HG03457 (cell line): ENCODE measurements around the gene ITPA.

Experiments used
- ATAC-seq: cut with Tn5 transposase; IDR thresholded peaks from one replicate; pipeline ENCODE4 v1.9.1; 2021; ENCODE audit warnings: moderate number of reproducible peaks; ENCODE audit not compliant: unreplicated experiment

The ITPA gene

DNA sequence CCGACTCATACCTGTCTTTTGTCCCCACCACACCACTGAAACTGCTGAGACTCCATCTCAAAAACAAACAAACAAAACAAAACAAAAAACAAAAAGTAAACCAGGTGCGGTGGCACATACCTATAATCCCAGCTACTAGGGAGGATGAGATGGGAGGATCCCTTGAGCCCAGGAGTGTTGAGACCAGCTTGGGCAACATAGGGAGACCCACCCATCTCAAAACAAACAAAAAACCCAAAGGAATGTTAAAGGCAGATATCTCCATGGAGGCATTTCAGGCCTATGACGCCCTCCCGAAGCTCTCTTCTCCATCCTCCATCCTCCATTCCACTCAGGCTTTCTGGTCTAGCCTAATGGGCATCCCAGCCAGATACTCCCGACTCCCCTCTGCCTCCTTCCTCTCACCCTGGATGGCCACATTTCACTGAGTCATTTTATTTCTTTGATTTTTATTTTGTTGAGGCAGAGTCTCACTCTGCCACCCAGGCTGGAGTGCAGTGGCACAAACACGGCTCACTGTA lies 32.9 kb downstream of the ITPA start:
- ATAC-seq: no peak

DNA sequence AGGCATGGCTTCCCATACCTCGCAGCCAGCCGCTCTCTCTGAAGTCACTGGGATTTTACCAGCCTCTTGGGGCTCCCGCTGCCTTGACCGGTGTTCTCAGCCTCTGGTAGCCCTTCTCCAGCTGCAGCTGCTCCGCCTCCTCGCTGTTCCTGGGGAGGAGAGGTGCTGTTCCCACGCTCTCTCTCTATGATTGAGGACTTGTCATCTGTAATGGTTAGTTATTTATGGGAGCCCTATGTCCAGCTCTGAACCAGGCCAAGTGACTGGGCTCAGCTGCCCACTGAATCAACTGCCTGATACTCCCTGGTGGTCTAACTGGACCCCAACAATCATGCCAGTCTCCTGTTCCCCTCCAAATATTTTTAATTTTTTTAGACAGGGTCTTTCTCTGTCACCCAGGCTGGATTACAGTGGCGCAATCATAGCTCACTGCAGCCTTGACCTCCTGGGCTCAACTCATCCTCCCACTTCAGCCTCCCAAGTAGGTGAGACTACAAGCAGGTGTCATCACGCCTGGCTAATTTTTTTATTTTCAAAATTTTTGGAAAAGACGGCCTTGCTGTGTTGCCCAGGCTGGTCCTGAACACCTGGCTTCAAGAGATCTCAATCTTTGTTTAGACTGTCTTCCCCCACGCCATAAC lies 34.5 kb downstream of the ITPA start:
- no peak for ATAC-seq

- no peak for ATAC-seq
Measured at GRCh38 chr20:3244613-3245012, 35.3 kb downstream of the ITPA start.

DNA sequence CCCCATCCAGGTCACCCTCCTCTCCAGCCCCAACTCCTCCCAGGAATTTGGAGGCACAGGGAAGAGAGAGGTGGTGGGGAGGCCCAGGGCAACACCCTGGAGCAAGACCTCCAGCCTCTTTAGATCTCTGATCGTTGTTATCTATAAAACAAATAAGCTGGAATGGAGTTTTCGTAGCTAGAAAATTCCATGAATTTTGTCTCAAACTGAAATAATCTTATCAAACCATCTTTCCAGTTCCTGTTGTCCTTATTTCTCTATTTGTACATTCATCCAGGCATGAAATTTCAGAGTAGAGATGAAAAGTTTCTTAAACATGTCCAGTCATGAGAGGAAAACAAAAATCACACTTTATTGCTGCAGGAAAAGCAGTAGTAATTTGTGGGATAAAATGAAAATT lies 35.9 kb downstream of the ITPA start:
- ATAC-seq: no peak

DNA sequence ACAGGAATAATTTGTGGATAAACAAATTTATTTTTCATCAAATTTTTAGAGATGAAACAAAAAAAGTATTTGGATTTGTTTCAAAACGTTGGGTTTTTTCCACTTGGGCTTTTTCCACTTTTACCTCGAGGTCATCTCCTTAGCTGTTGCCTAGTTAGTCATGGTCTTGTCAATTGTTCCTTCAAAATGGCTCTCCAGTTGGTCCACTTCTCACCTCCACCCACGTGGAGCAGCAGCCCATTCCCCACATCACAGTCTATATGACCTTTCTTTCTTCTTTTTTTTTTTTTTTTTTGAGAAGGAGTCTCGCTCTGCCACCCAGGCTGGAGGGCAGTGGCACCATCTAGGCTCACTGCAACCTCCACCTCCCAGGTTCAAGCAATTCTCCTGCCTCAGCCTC lies 36.4 kb downstream of the ITPA start:
- ATAC-seq: no peak

GRCh38 chr20:3246682-3247081 lies 37.4 kb downstream of the ITPA start:
- ATAC-seq: no peak

GRCh38 chr20:3247638-3248037 lies 38.3 kb downstream of the ITPA start:
- ATAC-seq: no peak

DNA sequence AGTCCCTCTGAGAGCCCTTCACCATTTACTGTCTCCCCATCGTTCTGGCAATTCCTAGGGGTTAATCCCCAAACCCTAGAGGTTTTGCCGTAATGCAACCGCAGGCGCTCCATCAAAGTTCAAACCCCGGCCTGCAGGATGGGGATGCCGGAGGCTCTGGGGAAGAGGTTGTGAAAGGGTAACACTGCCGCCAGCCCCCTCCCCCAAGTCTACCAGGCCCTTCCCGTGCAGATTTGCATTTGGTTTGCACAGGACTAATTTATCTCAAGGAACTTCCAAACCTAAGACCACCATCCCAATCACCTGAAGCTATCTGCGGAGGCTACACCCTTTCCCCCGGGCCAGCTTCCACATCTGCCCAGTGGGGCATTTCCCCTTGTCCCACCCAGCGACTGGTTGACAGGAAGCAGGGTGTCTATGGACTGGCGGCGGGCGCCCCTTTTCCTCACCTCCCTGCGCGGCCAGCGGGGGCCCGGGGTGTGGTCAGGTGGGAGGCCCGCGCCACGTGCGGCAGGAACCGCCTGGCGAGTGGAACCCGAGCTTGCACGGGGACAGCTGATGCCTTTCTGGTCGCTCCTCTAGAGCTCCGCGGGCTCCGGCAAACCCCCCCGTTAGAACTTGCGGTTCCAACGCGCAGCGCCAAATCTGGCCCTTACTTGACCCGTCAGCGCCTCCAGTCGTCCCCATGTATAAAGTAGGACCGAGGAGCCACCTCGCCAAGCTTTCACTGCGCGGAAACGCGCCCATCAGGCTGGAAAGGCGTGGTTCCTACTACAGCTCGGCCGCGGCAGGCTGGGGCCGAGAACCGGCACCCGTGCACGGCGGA lies 39.1 kb downstream of the ITPA start:
- ATAC-seq: no peak

- no peak for ATAC-seq
Measured at GRCh38 chr20:3248993-3249347, 39.7 kb downstream of the ITPA start.

DNA sequence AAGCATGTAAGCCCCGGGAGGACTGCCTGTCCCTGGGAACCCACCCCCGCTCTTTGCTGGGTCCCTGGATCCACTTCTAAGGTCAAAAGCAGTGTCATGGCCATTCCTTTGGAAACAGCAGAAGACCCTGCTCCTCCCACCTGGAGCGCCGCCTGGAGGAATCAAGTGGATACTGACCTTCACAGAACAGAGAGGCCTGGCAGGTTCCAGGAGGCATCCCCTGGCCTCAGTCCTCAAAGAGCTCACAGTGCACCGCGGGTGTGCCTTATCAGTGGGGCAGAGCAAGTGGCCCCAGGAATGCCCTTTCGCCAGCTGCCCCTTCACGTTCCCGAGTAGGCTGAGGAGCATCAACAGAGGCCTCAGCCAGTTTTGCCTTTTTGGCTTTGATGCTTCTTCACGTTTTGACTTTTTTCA lies 40.8 kb downstream of the ITPA start:
- no peak for ATAC-seq

DNA sequence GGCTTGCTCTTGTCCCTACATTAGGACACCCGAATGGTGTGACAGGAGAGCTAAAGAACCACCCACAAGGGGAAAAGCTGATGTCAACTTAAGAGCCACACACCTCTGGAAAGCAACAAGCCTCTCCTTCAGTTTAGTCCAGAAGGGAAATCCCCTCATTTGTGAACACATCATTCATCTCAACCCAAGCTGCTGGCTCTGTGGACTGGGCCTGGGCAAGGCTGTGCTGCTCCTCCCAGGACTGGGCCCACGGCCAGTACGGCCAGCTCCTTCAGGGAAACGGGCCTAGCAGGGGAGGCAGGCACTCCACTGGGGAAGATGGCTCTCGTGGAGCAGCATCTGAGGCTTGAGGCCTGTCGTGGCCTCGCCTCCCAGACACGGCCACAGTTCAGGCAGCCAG lies 42.5 kb downstream of the ITPA start:
- no peak for ATAC-seq

DNA sequence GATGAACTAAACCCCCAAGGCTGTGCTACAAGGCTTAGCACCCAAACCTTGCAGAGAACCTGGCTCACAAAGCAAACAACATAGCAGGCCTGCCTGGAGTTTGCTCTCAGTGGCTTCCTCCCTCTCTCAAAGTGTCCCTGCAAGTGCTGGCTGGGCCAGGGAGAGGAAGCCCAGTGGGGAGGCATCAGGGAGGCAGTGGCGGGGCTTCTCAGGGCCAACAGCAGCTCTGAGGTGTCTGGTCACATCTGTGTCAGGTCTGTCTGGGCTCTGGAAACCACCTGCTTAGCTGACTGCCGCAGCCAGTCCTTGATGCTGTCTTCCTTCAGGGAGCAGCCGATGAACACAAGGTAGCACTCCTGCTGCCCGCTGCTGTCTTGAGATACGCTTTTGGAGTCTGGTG lies 46.4 kb downstream of the ITPA start:
- no peak for ATAC-seq

GRCh38 chr20:3258429-3258828 lies 49.1 kb downstream of the ITPA start:
- ATAC-seq: no peak

DNA sequence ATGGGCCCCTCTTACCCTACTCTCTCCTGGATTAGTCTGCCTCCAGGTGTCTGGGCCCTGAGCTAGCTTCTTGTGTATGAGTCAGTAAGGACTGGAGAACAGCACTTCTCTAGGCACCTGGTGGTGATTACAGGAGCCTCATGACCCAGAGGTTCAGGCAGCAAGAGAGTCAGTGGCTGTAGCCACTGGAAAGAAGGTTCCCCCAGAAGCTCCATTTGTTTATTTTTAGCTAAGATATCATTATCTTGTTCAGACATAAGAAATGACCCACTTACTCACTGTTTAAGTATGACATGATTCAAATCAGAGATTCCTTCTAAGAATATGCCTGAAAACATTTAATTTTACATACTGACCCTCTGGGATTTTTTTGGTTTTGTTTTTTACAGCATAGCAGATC lies 53.3 kb downstream of the ITPA start:
- no peak for ATAC-seq

DNA sequence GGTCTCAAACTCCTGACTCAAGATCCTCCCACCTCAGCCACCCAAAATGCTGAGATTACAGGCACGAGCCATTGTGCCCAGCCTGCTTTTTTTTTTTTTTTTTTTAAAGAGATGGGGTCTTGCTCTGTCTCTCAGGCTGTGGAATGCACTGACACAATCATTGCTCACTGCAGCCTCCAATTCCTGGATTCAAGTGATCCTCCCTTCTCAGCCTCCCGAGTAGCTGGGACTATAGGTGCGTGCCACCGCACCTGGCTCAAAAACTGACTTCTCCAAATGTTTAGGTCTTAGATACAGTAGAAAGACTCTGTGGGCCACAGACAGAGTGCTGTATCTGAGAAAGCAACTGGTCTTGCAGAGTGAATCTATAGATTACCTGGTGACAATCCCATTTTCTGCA lies 60.8 kb downstream of the ITPA start:
- ATAC-seq: no peak

DNA sequence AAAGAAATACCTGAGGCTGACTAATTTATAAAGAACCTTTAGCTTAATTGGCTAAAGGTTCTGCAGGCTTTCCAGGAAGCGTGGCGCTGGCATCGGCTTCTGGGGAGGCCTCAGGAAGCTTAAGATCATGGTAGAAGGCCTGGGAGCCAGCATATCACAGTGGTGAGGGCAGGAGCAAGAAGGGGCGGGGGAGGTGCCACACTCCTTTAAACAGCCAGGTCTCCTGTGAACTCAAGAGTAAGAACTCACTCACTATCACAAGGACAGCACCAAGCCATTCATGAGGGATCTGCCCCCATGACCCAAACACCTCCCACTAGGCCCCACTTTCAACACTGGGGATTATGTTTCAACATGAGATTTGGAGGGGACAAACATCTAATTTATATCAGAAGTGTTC lies 64.1 kb downstream of the ITPA start:
- no peak for ATAC-seq
